G401 (cell line): ENCODE measurements around the gene NPBWR2. TPM values are rescaled to one million over a fixed set of nuclear protein-coding genes. Genes with fewer than 3 reads are reported as not detected.
A peak's percentile ranks its signal among the peaks of the same experiment; 100 is the strongest.

Experiments used
- DNase-seq: peaks from one replicate; pipeline ENCODE4 v3.0.0-alpha.2; 2015; ENCODE audit warnings: low spot score
- in situ Hi-C: cut with HindIII; loops from 2 replicates; pipeline ENCODE4 v1.10.0; 2016; ENCODE audit warnings: low sequenced_read_pairs, mixed read lengths
- total RNA-seq: library from RNA; depleted of rRNA; stranded (reverse); fragments of >200 nt; shearing (Covaris generic); gene quantifications from 2 replicates; pipeline ENCODE4 v1.2.3, GENCODE V29; 2014; rRNA removed

Gene NPBWR2, protein sequence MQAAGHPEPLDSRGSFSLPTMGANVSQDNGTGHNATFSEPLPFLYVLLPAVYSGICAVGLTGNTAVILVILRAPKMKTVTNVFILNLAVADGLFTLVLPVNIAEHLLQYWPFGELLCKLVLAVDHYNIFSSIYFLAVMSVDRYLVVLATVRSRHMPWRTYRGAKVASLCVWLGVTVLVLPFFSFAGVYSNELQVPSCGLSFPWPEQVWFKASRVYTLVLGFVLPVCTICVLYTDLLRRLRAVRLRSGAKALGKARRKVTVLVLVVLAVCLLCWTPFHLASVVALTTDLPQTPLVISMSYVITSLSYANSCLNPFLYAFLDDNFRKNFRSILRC
- not detected in 2 replicates for total RNA-seq

DNA sequence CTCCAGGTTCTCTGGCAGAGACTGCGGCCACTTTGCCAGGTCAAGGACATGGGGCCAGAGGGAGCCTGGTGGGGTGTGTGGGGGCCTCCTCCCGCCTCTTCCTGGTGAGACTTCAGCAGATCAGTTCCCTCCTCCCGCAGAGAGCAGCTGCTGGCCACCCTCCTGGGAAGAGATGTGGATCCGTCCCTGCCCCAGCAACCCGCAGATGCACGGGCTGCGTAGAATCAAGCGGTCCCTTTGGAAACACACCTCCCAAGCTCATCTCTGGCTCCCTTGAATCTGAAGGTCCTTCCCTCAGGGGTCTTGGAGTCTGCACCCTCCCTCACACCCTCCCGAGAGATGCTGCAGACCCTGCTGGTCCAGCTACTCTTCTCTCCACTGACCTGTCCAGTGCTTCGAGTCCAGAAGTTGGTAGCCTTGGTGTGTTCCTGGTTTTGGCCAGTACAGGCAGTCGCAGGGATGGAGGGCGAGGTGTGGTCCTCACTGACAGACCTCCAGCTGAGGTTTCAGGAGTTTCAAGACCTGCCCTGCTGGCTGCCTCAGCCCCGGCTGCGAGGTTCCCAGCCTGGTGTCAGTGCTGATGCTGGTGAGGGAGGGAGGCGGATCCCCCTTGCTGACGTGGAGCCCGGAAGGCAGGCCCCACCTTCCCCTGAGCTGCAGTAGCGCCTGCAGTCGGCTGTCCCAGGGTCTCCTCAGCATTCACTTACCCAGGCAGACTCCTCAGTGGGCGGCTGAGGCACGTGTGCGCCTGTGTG, at the start of gene NPBWR2:
Gene NPBWR2 (minus strand): TSS at position 585 of the 755 bp plus-strand sequence. CDS start 734 bp downstream, outside the sequence.
- in situ Hi-C loops: no loop called here

DNA sequence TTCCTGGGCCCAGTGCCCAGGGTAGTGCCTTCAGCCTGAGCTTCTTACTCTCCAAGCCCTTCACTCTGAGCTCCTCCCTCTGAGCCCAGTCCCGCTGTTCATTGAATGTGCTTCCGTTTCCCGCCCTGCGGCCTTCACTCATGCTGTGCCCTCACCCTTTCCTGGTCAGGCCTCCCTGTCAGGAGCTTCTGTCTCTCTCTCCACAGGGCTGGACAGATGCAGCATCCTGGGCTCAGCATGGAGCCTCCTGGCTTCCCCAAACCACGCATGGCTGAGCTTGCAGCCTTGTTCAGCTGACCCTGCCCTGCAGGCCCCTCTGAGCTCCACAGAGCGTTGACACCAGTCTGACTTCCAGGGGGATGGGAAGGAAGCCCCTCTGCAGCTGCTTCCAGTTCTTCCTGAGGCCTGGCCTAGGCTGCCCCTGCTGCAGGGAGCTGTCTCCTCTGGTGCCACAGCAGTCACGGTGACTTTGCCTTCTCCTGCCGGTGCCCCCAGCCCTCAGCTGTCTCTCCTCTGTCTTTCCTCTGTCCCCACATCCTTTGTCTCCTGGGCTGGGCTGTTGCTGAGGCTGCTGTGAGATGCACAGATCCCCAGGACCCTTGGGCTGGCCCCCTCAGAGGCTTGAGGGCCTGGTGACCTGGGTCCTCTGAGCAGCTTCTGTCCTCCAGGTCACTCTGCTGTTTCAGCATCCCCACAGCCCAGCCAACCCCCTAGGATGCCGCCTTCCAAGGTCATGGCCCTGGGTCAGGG, 48.9 kb upstream of the NPBWR2 start:
- no peak for DNase-seq
- in situ Hi-C loops: no loop called here

More for the DNA sequence above, at the start of gene NPBWR2:
- DNase-seq: no peak

DNA sequence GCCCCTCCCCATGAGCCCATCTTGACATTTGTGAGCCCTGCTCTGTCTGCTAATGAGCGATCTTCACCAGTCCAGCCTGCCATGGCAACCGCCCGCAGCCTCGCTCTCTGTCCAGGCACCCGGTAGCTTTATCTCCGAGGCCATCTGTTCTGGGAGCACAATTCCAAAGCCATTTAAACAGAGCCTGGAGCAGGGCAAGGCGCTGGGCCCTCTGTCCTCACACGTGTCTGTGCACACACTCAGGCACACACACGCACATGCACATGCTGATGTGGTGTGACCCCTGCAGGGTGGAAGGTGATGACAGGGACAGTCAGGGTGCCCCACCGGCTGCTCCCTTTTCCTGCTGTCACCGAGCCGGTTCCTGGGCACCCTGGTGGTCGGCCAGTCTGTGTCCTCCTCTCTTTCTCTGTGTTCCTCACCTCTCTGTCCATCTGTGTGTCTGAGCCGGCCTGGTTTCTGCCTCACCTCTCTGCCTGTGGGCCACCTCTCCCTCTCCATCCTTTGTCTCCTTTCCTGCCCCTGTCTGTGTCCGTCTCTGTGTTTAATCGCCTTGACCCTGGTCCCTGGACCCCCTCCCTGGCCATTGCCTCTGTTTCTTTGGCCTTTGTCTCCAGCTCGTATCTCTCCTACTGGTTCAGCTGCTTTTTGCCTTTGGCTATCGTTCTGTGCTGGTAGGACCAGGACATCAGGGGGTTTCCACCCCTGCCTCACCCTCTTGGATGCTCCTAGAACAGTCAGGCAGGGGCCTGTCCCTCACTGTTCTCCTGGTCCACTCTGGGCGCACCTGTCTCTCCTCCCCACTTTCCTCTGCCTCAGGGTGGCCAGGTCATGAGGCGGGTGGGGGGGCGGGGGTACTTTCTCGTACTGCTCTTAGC, 48.1 kb upstream of the NPBWR2 start:
- DNase-seq: peak; percentile 93
- in situ Hi-C loops: no loop called here

DNA sequence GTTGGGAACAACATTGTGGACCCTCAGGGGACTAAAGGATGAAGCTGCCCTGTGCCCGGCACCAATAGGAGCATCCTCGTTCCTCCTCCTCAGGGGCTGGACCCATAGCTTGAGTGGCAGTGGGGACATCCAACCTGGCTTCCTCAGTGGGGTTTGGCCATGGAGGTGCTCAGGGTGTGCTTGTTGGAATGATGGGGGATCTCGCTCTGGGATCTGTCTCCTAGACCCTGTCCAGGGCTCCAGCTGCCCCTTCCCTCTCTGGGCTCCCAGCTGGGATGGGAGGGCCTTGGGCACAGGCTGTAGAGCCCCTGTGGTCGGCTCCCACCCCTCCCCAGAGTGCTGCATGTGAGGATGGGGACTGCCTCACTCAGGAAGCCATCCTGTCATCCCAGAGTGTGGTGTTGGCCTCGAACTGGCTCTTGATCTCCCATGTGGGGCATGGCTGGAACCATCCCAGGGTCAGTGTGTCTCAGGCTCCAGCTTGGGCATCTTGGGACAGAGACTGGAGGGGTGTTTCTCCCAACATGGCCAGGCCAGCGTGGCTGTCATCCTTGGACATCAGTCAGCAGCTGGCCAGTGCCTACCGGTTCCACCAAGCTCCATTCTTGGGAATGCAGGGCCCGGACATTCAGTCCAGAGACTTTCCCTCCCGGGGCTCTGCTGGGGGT, 47.4 kb upstream of the NPBWR2 start:
- in situ Hi-C loops: no loop called here
- DNase-seq: no peak

DNA sequence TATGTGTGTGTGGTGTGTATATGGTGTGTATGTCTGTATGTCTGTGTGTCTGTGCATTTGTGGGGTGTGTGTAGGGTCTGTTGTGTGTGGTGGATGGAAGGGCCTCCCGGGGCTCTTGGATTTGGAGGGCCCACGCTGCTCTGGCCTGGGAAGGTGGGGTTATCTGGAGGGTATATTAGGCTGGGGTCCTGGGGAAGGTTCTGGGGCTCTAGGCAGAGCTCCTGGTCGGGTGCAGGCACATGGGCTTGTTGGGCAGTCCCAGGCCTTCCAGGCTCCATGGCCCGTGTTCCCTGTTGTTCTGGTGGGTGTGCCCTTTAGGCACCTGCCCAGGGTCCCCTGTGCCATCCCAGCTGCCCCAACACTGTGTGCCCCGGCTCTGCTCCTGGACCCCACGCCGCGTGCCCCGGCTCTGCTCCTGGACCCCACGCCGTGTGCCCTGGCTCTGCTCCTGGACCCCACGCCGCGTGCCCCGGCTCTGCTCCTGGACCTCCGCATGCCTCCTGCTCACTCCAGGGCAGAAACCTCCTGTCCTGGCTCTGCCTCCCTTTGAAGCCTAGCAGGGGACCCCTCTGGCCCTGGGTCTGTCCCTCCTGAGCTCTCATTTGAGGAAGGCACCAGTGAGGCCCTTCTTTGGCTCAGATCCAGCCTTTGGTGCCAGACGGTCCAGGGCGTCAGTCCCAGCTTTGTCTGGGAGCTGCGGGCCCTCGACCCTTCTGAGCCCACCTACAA, 46.7 kb upstream of the NPBWR2 start:
- in situ Hi-C loops: no loop called here
- no peak for DNase-seq

DNA sequence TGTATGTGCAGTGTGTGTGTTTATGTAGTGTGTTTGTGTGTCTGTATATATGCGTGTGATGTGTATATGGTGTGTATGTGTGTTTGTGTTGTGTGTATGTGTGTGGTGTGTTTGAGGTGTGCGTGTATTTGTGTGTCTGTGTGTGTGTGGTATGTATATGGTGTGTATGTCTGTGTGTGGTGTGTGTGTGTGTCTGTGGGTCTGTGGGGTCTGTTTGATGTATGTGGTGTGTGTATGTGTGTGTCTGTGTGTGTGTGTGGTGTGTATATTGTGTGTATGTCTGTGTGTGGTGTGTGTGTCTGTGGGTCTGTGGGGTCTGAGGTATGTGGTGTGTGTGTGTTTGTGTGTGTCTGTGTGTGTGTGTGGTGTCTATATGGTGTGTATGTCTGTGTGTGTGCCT, 46.0 kb upstream of the NPBWR2 start:
- no peak for DNase-seq
- in situ Hi-C loops: no loop called here

DNA sequence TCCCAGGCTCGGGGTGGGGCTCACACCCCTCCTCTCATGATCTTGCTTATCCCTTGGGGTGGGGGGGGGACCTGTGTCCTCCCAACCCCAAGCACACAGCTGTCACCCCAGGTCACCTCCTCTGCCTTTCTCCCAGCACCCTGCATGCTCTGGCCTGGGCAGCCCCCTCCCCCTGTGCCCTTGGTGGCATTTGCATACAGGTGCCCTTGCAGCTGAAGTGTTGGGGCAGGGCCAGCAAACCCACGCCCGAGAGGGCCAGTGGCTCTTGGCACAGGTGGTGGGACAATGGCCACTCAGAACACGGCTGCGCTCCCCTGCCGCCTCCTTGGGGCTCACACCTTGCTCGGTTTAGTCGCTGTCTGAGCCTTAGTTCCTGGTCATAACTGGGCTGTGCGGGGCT, 45.5 kb upstream of the NPBWR2 start:
- in situ Hi-C loops: no loop called here
- DNase-seq: no peak

DNA sequence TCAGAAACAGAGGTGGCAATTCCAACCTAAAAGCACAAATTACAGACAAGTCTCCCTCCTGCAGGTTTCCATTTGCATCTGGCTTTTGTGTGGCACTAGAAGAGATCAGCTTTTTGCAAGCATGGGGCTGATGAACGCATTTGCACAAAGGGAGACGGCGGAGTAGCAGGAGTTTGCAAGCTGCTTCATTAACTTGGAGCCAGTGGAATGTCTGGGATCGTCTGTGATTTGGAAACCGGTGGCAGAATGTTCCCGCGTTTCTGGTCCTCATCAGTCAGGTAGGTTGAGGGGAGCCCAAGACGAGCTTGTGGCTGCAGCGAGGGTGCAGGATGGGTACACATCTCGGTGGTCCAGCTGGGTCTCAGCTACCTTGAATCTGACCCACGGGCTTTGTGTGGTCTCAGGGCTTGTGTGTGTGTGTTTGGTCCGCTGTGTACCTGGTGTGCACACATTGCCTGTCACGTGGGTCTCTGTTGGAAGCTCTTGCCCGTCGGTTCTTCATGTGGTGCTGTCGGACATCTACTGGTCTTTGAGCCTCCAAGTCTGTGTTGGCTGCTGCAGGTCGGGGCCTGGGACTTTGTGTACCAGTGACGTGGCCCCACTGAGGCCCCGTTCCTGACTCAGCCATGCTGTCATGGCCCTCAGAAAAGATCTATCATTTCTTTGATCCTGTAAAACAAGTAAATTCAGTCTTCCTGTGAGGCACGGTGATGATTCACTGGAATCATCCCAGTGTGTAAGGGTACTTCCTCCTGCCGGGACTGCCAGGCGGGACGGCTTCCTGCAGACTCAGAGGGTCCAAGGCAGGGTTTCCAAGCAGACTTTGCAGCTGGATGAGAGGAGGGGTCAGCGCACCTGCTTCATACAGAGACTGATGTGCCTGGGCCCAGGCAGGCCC, 44.5 kb upstream of the NPBWR2 start:
- no peak for DNase-seq
- in situ Hi-C loops: no loop called here

DNA sequence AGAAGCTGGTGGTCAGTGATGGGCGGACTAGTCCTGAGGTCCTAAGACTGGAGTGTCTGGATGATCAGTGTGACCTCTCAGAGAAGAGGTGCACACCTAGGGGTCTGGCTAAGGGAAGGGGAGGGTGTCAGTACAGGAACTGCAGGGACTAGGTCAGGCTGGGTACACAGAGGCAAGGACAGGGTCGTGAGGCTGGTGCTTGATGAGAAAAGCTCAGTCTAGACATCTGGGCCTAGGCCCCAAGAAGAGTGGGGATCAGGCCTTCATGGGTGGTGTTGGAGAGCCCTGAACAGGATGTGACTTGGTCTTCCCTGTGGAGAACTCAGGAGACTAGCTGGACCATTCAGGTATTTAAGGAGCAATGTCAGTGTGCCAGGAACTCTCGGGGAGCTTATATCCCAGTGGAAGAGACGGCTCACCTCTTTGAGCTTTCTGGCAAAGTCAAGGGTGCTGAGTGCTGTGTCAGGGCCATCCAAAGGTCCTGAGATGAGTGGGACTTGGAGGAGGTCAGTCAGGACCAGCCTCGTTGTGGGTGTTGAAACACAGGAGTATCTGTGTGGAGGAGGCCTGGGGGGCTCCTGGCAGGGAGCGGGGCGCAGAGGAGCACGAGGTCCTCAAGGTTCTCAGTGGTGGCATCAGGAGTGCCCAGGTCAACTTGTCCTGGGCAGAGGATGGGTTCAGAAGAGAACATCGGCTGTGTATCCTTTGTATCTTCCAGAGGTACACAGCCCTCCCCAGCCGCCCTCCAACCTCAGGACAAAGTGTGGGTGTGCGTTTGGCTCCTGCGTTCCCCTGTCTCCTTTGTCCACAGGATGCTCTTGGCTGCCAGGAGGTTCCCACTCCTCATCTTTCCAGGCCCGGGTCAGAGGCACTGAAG, 43.6 kb upstream of the NPBWR2 start:
- in situ Hi-C loops: no loop called here
- DNase-seq: no peak

DNA sequence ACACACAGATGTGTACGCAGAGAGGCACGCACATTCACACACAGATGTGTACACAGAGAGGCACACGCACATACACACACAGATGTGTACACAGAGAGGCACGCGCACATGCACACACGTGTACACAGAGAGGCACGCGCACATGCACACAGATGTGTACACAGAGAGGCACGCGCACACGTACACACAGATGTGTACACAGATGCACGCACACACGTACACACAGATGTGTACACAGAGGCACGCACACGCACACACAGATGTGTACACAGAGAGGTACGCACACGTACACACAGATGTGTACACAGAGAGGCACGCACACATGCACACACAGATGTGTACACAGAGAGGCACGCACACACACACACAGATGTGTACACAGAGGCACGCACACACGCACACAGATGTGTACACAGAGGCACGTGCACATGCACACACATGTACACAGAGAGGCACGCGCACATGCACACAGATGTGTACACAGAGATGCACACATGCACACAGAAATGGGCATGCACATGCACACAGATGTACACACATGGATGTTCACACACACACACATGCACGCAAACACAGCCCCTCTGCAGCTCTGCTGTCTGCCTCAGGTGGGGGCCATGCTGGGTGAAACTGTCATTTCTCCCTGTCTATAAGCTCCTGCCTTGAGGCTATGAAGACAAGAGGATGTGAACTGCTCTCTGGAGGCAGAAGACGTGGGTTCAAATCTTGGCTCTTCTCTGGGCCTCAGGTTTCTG, 42.6 kb upstream of the NPBWR2 start:
- no peak for DNase-seq
- in situ Hi-C loops: no loop called here

DNA sequence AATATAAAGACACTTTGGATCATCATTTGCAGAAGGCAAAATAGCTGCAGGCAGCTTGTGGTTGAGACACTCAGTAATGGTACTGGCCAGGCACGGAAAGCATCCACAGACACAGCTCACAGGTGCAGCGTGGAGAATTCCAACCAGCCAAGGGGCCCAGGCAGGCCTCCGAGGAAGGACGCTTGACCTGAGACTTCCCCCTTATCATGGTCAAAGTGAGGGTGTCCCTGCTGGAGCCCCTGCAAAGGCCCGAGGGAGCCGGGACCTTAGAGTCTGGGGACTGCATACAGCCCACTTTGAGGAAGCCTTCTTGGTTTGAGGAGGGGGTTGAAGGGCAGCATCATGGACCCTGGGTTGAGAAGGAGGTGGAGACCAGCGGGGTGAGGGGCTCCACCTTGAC, 41.8 kb upstream of the NPBWR2 start:
- in situ Hi-C loops: no loop called here
- no peak for DNase-seq

DNA sequence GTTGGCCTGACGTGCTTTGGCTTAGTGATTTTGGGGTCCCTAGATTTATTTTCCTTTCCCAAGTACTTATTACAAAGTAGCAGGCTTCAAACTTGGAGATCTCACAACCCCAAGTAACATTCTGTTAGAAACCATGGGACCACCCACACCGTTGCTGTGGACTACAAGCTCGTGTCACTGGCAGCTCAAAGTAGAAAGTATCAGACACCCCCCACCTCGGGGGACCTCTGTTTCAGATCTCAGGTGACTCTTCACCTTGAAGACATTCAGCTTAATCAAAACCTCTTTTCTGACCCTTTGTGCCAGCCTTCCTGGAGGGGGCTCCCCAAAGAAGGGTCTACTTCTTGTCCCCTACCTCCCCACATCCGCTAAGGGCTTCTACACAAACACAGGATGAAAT, 41.2 kb upstream of the NPBWR2 start:
- in situ Hi-C loops: no loop called here
- no peak for DNase-seq

DNA sequence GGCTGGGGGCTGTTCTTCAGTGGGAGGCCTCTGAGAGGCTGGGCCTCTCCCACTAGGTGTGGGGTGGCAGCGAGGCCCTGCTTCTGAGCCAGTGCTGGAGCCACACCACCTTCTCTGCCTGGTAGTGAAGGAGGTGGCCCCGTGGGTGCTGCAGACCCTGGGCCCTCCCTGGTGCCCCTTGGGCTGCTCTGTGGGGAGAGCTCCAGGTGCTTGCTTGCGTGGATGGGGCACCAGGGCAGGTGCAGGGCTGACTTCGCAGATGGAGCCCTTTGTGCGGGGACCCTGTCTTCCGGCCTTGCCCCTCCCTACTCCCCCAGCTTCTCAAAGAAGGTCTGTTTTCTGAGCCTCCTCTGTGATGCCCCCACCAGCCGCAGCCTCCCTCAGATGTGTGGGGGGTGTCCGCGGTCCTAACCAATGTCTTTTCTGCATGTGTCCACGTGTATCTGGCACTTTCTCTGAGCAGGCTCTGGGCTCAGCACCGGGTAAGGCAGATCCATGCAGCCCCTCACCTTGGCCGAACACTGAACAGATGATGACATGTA, 39.6 kb upstream of the NPBWR2 start:
- DNase-seq: no peak
- in situ Hi-C loops: no loop called here

DNA sequence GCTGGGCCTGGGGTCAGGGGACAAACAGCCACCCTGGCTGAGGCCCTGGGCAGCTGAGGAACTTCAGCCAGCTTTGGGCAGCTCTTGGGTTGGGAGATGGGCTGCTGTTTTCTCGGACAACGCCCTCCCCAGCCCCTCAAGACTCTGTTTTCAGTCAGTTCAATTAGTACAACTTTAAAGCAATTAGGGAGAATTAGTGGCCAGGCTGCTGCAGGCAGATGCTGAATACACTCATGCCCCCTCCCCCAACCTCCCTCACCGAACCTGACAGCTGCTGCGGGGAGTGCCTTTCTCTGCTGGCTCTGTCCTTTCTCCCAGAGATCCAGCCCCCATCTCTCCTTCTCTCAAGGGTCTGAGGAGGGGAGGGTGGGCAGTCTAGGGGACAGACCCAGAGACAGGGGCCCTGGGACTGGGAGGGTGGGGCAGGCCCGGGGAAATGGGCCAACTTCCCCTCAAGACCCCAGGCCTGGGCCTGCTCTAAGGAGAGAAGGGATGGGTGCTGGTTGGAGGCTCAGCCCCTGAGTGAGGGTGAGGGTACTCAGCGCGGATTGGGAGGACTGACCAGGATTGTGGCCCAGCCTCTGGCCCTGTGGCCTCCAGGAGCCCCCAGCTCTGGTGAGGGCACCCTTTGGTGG, 39.1 kb upstream of the NPBWR2 start:
- DNase-seq: no peak
- in situ Hi-C loops: no loop called here
